Cardiac muscle cell (in vitro differentiated cells and primary cell): ENCODE results near the gene DPYSL4. TPM values are rescaled to one million over a fixed set of nuclear protein-coding genes. Genes with fewer than 3 reads are reported as not detected.

Experiments used
- DNase-seq, 2 donors: peaks; one replicate each; pipeline versions ENCODE4 v3.0.0 to v3.0.0-alpha.2; 2010 to 2017; ENCODE audit warnings: low read depth in 1 of 2, low spot score in 1 of 2
- H3K27ac ChIP-seq: fragments of 200-600 bp; sonication (generic); 2 replicates; pipeline ENCODE4 v1.5.1; 2016
- H3K27me3 ChIP-seq: fragments of 200-600 bp; sonication (generic); 2 replicates; pipeline ENCODE4 v1.6.0; 2016; ENCODE audit warnings: control low read depth
- H3K36me3 ChIP-seq: fragments of 200-600 bp; sonication (generic); 2 replicates; pipeline ENCODE4 v1.5.1; 2016; ENCODE audit warnings: control low read depth
- H3K4me1 ChIP-seq: fragments of 200-600 bp; sonication (generic); 2 replicates; pipeline ENCODE4 v1.8.1; 2017; ENCODE audit warnings: low read depth, mild to moderate bottlenecking, mixed run types
- H3K4me3 ChIP-seq: fragments of 200-600 bp; sonication (generic); 2 replicates; pipeline ENCODE4 v1.5.1; 2016; ENCODE audit warnings: mild to moderate bottlenecking
- H3K9me3 ChIP-seq: fragments of 200-600 bp; sonication (generic); 2 replicates; pipeline ENCODE4 v1.5.1; 2017; ENCODE audit warnings: low read depth, mild to moderate bottlenecking, control low read depth
- polyA plus RNA-seq: library from polyadenylated mRNA; unstranded; fragments of >200 nt; fragmentation: Nextera tagmentation; extraction: Ambion mirVana; gene quantifications from 2 replicates; pipeline ENCODE4 v1.2.1, GENCODE V29; 2016
- total RNA-seq: library from RNA; depleted of rRNA; stranded (reverse); fragments of >200 nt; gene quantifications from 2 replicates; pipeline ENCODE4 v1.2.3, GENCODE V29; 2016
- TF ChIP-seq, protein P1 (sequence below): IDR thresholded peaks from 2 replicates; pipeline ENCODE4 v1.5.1; 2012; ENCODE audit warnings: low read depth, mild to moderate bottlenecking, low read length

Gene DPYSL4
- total and polyA plus RNA-seq, 2 experiments from 2014 or later: 12.5 to 30.3 TPM

DNA sequence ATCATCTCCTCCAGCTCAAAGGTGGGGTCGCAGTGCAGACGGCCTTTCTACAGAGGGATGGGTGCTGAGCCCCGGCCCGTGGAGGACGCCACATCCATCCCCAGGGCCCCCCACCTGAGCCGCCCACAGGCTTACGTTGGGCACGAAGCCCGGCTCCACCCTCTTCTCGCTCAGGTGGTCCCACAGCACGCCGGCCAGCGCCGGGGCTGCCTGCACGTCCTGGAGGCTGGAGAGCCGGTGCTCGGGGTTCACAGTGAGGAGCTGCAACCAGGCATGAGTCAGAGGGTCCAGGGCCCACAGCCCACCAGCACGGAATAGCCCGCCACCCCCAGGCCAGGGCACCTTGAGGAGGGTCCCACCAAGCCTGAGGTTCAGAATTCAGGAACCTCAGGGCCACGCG, 36.0 kb downstream of the DPYSL4 start:
- no peaks in the 10 kb centered on the region for H3K27me3 ChIP-seq
- H3K4me1 ChIP-seq: no peaks in the 10 kb centered on the region
- DNase-seq: no peak
- TF ChIP-seq, protein P1, sequence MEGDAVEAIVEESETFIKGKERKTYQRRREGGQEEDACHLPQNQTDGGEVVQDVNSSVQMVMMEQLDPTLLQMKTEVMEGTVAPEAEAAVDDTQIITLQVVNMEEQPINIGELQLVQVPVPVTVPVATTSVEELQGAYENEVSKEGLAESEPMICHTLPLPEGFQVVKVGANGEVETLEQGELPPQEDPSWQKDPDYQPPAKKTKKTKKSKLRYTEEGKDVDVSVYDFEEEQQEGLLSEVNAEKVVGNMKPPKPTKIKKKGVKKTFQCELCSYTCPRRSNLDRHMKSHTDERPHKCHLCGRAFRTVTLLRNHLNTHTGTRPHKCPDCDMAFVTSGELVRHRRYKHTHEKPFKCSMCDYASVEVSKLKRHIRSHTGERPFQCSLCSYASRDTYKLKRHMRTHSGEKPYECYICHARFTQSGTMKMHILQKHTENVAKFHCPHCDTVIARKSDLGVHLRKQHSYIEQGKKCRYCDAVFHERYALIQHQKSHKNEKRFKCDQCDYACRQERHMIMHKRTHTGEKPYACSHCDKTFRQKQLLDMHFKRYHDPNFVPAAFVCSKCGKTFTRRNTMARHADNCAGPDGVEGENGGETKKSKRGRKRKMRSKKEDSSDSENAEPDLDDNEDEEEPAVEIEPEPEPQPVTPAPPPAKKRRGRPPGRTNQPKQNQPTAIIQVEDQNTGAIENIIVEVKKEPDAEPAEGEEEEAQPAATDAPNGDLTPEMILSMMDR: no peak
- H3K36me3 ChIP-seq: no peaks in the 10 kb centered on the region
- H3K9me3 ChIP-seq: no peaks in the 10 kb centered on the region
- H3K4me3 ChIP-seq: no peak overlapping the region
- no peak overlapping the region for H3K27ac ChIP-seq

DNA sequence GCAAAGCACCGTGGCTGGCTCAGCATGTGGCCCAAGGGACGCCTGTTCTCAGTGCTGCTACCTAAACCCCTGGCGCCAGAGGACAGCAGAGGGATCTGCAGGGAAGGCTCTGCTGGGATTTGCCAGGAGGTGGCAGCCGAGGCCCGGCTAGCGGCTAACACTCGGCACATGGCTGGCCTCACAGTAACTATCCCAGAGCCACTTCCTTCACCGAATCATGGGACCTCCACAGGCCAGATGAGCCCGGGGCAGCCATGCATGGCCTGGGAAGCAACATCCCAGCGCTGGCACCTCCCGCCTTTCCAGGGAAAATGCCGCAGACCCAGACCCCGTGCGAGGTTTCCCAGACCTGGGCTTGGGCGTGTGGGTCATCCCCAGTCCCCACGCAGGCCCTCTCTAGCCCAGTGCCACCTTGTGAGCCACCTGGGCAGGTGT, 36.4 kb downstream of the DPYSL4 start:
- Histone ChIP-seq H3K27ac (no peak overlapping the region), H3K27me3 (no peaks in the 10 kb centered on the region), H3K36me3 (no peaks in the 10 kb centered on the region), H3K4me3 (no peak overlapping the region), H3K4me1 (no peaks in the 10 kb centered on the region), H3K9me3 (no peaks in the 10 kb centered on the region)
- DNase-seq: peak; percentile 85 to 87
- TF ChIP-seq, protein P1: peak; percentile 98

DNA sequence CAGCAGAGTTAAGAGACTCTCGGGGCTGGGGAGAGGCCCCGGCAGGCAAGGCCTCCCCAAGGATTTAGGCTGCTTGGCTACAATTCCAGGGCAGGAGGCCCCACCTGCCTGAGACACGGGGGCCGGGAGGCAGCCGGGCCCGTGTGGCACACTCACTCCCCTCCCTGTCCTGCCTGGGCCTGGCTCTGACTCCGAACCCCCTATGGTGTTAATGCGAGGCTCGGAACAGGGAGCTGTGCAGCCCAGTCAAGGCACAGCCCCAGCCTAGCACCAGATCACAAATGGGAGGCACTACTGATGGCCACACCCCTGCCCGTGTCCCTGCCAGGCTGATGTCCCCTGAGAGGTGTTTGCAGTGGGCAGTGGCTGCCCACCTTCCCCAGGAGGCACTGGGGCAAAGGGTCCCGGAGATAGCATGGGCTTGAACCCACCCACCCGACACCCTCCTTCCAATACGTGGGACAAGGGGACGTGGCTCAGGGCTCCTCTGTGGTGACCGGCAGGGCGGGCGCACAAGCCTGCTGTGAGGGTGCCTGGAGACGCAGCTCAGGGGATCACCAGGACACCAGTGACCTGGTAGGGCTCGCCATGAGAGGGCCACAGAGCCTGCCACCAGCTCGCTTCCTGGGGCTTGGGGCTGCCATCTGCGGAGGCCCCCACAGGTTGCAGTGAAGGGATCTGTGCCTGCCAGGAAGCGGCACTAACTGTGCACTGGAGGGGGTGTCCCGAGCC, 37.0 kb downstream of the DPYSL4 start:
- H3K36me3 ChIP-seq: no peaks in the 10 kb centered on the region
- H3K4me1 ChIP-seq: no peaks in the 10 kb centered on the region
- H3K4me3 ChIP-seq: no peak overlapping the region
- TF ChIP-seq, protein P1: no peak
- no peaks in the 10 kb centered on the region for H3K9me3 ChIP-seq
- no peak for DNase-seq
- H3K27ac ChIP-seq: no peak overlapping the region
- H3K27me3 ChIP-seq: no peaks in the 10 kb centered on the region

DNA sequence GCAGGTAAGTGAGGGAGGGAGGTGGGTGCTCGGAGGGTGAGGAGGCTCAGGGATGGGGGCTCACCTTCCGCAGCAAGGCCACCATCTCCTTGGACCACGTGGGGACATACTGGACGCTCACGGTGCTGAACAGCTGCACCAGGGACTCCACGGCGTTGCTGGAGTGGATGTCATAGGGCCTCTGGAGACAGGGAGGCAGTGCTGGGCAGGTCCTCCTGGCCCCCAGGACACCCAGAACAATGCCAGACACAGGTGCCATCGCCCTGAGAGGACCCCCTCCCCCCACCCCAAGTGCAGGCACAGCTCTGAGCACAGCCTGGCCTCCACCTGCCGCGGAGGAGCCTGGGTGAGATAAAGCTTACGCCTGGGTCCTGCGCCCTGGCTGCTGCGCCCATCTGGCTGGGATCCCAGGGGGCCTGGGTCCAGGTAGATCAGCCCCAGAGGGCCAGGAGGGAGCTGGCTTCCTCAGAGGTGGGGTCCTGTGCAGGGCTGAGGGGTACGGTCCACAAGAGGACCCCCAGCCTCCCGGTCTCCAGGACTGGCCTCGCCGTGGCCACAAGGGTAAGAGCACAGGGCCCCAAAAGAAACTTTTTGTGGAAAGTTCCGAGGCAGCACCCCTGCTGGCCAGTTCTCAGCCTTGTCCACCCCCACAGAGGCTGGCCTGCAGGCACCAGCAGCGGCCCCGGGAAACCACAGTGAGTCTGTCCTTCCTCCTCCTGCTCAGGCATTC, 37.8 kb downstream of the DPYSL4 start:
- Histone ChIP-seq H3K27ac (no peak overlapping the region), H3K9me3 (no peaks in the 10 kb centered on the region), H3K27me3 (no peaks in the 10 kb centered on the region), H3K4me1 (no peaks in the 10 kb centered on the region), H3K4me3 (no peak overlapping the region), H3K36me3 (no peaks in the 10 kb centered on the region)
- TF ChIP-seq, protein P1: no peak
- DNase-seq: no peak

DNA sequence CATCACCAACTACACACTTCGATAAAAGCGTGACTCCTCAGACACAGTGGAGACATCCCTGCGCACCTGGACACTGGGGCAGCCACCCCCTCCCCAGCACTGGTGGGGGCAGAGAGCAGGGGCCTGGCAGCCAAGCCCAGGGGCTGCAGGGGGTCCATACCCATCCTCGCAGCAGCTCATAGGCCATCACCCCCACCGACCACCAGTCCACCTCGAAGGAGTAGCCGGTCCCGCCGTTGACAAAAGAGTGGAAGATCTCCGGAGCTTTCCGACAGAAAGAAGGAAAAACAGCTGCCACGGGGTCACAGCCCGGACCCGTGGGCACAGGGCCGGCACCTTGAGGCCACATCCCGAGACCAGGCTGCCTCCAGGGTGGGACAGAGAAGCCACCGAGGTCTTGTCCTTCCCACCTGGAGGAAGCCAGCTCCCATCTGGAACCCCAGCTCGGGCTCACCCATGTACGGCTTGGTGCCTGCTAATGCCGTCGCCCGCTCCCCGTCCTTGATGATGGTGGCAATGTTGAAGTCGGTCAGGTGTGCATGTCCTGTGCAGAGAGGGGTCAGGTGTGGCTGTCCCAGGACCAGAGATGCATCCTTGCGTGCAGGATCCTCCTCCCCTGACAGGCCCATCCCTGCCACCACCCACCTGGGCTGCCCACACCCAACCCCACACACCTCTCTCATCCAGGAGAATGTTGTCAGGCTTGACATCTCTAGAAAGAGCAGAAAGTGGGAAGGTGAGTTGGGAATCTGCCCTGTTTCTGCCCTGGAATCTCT, 38.5 kb downstream of the DPYSL4 start:
- no peak overlapping the region for H3K27ac ChIP-seq
- TF ChIP-seq, protein P1: no peak
- H3K9me3 ChIP-seq: no peaks in the 10 kb centered on the region
- no peak overlapping the region for H3K4me3 ChIP-seq
- H3K27me3 ChIP-seq: no peaks in the 10 kb centered on the region
- no peaks in the 10 kb centered on the region for H3K4me1 ChIP-seq
- no peak for DNase-seq
- no peaks in the 10 kb centered on the region for H3K36me3 ChIP-seq
